ENCODE data around the gene LMF1. TPM values are rescaled to one million over a fixed set of nuclear protein-coding genes. Genes with fewer than 3 reads are reported as not detected.

LMF1 gene
- total RNA-seq, 4 donors from 2014 or later = 23.2 to 97.8 (median 89.1) TPM

GRCh38 chr16:872436-873242 lies 98.1 kb downstream of the LMF1 start:
- WGBS, 2 donors = 90% methylated on average over 17 to 21 of the region's 23 CpGs
- no peaks in the 10 kb centered on the region for H3K9me3 ChIP-seq
- intact Hi-C loops (cut with DNase I) = no loop called here
- DNase-seq = no peak
- peaks cover 0 to 3% of the 10 kb centered on the region in 2 donors for H3K36me3 ChIP-seq
- TF ChIP-seq POLR2A (IDR thresholded peaks at IDR 0.05) = no peak
- TF ChIP-seq CTCF (IDR thresholded peaks at IDR 0.05) = no peak
- no peaks in the 10 kb centered on the region for H3K4me1 ChIP-seq
- H3K27me3 ChIP-seq = no peaks in the 10 kb centered on the region
- no peak overlapping the region for H3K4me3 ChIP-seq (replicated peaks in 1 of 3)
- no peak overlapping the region for H3K27ac ChIP-seq

- Histone ChIP-seq H3K9me3 (no peaks in the 10 kb centered on the region), H3K4me3 (replicated peaks in 1 of 3) (no peak overlapping the region), H3K27me3 (no peaks in the 10 kb centered on the region), H3K4me1 (no peaks in the 10 kb centered on the region), H3K36me3 (peaks cover 3% of the 10 kb centered on the region in 2 donors), H3K27ac (no peak overlapping the region)
- DNase-seq = no peak
- no peak for TF ChIP-seq POLR2A (IDR thresholded peaks at IDR 0.05)
- TF ChIP-seq CTCF (IDR thresholded peaks at IDR 0.05) = no peak
- WGBS, 2 donors = 92 to 96% methylated on average over 20 to 27 of the region's 30 CpGs
- intact Hi-C loops (cut with DNase I) = no loop called here
These were observed 99.0 kb downstream of the LMF1 start for GRCh38 chr16:871562-872345.

- intact Hi-C loops (cut with DNase I) = no loop called here
These were observed 99.8 kb downstream of the LMF1 start for GRCh38 chr16:870856-871561.

GRCh38 chr16:869823-870641 lies 100.8 kb downstream of the LMF1 start:
- Histone ChIP-seq H3K4me3 (replicated peaks in 1 of 3) (no peak overlapping the region), H3K36me3 (peaks cover 3% of the 10 kb centered on the region in 2 donors), H3K27ac (no peak overlapping the region), H3K4me1 (no peaks in the 10 kb centered on the region), H3K27me3 (no peaks in the 10 kb centered on the region), H3K9me3 (no peaks in the 10 kb centered on the region)
- WGBS, 2 donors = 92 to 94% methylated on average over 4 to 20 of the region's 32 CpGs
- TF ChIP-seq POLR2A (IDR thresholded peaks at IDR 0.05) = no peak
- TF ChIP-seq CTCF (IDR thresholded peaks at IDR 0.05) = no peak
- intact Hi-C loops (cut with DNase I) = no loop called here
- DNase-seq = no peak

More at GRCh38 chr16:870856-871561, 99.8 kb downstream of the LMF1 start:
- no peaks in the 10 kb centered on the region for H3K9me3 ChIP-seq
- DNase-seq = no peak
- 94 to 95% methylated on average over 9 to 18 of the region's 31 CpGs for WGBS, 2 donors
- H3K4me3 ChIP-seq (replicated peaks in 1 of 3) = no peak overlapping the region
- TF ChIP-seq CTCF (IDR thresholded peaks at IDR 0.05) = no peak
- no peak for TF ChIP-seq POLR2A (IDR thresholded peaks at IDR 0.05)
- H3K4me1 ChIP-seq = no peaks in the 10 kb centered on the region
- no peaks in the 10 kb centered on the region for H3K27me3 ChIP-seq
- H3K36me3 ChIP-seq = peaks cover 3% of the 10 kb centered on the region in 2 donors
- no peak overlapping the region for H3K27ac ChIP-seq
